ENCODE results near the gene INPP4B.

GRCh38 chr4:142158980-142159379 lies 687.1 kb downstream of the INPP4B start:
- TF ChIP-seq, protein P1, sequence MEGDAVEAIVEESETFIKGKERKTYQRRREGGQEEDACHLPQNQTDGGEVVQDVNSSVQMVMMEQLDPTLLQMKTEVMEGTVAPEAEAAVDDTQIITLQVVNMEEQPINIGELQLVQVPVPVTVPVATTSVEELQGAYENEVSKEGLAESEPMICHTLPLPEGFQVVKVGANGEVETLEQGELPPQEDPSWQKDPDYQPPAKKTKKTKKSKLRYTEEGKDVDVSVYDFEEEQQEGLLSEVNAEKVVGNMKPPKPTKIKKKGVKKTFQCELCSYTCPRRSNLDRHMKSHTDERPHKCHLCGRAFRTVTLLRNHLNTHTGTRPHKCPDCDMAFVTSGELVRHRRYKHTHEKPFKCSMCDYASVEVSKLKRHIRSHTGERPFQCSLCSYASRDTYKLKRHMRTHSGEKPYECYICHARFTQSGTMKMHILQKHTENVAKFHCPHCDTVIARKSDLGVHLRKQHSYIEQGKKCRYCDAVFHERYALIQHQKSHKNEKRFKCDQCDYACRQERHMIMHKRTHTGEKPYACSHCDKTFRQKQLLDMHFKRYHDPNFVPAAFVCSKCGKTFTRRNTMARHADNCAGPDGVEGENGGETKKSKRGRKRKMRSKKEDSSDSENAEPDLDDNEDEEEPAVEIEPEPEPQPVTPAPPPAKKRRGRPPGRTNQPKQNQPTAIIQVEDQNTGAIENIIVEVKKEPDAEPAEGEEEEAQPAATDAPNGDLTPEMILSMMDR (IDR thresholded peaks at IDR 0.05; ENCODE audit: low read depth, low read length), result no peak
- TF ChIP-seq EZH2phosphoT487 (IDR thresholded peaks at IDR 0.05; ENCODE audit: low read depth), result no peak
